Measurements from ENCODE around the gene IP6K3.

IP6K3 gene, protein sequence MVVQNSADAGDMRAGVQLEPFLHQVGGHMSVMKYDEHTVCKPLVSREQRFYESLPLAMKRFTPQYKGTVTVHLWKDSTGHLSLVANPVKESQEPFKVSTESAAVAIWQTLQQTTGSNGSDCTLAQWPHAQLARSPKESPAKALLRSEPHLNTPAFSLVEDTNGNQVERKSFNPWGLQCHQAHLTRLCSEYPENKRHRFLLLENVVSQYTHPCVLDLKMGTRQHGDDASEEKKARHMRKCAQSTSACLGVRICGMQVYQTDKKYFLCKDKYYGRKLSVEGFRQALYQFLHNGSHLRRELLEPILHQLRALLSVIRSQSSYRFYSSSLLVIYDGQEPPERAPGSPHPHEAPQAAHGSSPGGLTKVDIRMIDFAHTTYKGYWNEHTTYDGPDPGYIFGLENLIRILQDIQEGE

GRCh38 chr6:33746651-33747100 is at the start of gene IP6K3:
IP6K3 (minus strand) TSS chr6:33746905; CDS start chr6:33735476, 11,429 bp downstream.
- DNase-seq (ENCODE audit: low spot score) = no peak

GRCh38 chr6:33794910-33795623 is 48.4 kb upstream of the IP6K3 start:
- peak; percentile 28 for DNase-seq (ENCODE audit: low spot score)

DNA sequence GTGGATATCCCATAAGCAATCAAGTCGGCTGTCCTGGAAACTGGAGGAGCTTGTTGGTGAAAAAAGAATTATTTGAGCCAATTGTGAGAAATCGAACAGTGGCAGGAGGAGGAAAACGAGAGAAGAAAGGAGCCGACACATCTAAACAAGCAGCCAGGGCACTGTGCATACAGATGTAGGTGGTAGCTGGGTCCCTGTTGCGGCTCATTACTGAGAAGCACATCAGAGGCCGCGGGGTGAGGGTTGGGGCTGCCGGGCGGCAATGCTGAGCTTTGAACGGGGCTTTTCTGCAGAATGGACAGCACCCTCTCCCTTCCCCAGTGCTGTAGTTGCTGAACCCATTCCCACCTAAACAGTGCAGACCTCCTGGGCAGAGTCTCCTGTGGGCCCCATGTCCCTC is 46.3 kb upstream of the IP6K3 start:
- DNase-seq (ENCODE audit: low spot score) = no peak

- no peak for DNase-seq (ENCODE audit: low spot score)
Observed at GRCh38 chr6:33791620-33792019, 44.9 kb upstream of the IP6K3 start.

- DNase-seq (ENCODE audit: low spot score) = no peak
Observed at GRCh38 chr6:33790910-33791309, 44.2 kb upstream of the IP6K3 start.

- DNase-seq (ENCODE audit: low spot score) = no peak
Observed at GRCh38 chr6:33790379-33790778, 43.7 kb upstream of the IP6K3 start.

DNA sequence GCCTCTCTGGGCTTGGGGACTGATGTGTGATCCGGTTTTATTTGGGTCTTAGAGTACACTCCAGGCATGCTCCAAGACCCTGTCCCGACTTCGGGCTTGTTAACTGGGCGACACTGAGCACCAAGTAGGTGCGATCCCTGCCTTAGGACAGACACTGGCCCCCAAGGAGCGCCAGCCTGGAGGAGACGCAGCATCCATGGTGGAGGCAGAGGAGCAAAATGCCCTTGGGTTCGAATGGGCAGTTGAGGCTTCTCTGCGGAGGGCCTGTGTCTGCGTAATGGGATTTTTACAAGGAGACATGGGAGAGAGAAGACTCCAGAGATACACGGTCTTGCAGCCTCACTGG is 42.8 kb upstream of the IP6K3 start:
- no peak for DNase-seq (ENCODE audit: low spot score)

GRCh38 chr6:33788694-33789549 is 42.2 kb upstream of the IP6K3 start, which contains the start of gene LEMD2:
LEMD2 (minus strand) TSS chr6:33789130; CDS start chr6:33789116, 14 bp downstream.
- DNase-seq (ENCODE audit: low spot score) = peak; percentile 94

GRCh38 chr6:33787954-33788693 is 41.4 kb upstream of the IP6K3 start:
- peak; percentile 75 for DNase-seq (ENCODE audit: low spot score)

- DNase-seq (ENCODE audit: low spot score) = no peak
Observed at GRCh38 chr6:33787346-33787953, 40.7 kb upstream of the IP6K3 start.

DNA sequence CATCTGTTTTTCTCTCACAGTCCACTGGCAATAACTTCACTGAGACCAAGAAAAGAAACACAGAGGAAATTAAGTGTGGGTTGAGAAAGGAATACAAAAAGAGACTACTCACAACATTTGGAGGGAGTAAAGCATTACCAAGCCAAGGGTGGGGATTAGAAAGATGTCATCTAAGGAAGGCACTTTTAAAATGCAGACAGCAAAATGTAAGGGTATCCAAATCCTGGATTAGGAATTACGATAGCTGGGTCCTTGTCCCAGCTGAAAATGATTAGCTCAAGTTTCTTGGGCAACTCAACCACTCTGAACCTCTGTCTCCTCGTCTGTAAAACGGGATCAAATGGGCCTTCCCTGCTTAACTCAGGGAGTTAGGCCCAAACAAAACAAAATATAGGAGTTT is 40.0 kb upstream of the IP6K3 start:
- DNase-seq (ENCODE audit: low spot score) = no peak

DNA sequence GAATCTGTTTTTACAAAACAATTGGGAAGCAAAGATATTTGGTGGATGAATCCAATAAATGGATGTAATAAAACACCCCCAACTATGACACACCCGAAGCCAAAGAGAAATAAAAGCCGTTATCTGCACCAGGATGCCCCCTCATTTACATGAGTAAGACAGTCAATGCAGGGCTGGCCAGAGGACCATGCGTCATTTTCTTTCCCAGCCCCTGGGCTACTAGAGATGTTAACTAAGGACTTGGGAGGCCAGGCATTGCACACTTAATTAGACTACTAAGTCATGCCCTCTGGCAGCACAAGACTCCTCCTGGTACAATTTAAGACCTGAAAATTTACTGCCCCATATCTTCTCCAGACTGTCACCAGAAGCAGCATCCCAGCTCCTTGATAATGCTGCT is 39.1 kb upstream of the IP6K3 start:
- no peak for DNase-seq (ENCODE audit: low spot score)

GRCh38 chr6:33784787-33785186 is 38.1 kb upstream of the IP6K3 start:
- no peak for DNase-seq (ENCODE audit: low spot score)

DNA sequence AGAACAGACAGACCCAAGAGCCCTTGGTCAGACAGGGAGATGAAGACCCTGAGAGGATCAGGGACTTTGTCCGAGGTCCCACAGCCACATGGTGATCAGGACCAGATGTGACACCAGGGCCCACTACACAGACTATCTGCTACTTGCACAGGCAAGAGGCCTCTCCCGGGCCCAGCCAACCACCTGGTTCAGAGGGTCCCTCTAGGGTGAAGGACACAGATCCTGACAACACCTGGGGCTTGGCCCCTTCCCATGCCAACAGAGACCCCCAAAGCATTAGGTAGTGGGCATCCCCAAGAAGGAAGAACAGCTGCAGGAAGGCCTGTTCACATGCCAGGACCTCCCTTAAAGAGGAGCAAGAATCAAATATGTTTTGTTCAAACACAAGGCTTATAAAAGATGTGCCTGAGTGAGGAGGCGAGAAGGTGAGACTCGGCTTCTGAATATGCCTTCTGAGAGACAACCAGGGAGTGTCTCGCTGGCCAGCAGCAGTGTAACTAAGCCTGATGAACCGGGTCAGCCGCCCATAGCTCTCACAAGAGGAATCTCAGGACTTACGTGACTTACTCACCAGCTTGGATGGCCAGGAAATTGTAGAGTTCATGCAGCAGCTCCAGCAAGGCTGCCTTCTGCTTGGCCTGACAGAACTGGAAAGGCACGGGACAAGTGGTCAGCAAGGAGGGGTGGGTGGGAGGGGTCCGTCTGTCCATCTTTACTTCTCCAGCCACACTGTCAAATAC is 37.2 kb upstream of the IP6K3 start:
- DNase-seq (ENCODE audit: low spot score) = no peak

DNA sequence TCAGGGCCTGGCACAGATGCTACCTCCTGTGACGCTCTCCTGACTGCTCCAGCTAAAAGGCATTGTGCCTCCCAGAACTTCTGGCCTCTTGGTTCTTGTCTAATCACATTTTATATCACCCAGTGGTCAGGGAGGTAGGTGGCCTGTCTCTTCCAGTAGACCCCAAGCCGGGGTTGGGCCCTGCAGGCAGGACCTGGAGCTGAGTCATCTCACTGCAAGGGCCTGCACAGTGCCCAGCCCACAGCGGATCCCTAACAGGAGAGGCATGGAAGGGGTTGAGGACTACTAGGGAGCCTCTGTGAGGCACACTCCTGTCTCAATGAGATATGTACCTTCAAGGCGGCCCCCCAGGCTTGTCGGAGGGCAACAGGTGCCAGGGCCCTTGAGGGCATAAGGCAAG is 35.9 kb upstream of the IP6K3 start:
- no peak for DNase-seq (ENCODE audit: low spot score)

DNA sequence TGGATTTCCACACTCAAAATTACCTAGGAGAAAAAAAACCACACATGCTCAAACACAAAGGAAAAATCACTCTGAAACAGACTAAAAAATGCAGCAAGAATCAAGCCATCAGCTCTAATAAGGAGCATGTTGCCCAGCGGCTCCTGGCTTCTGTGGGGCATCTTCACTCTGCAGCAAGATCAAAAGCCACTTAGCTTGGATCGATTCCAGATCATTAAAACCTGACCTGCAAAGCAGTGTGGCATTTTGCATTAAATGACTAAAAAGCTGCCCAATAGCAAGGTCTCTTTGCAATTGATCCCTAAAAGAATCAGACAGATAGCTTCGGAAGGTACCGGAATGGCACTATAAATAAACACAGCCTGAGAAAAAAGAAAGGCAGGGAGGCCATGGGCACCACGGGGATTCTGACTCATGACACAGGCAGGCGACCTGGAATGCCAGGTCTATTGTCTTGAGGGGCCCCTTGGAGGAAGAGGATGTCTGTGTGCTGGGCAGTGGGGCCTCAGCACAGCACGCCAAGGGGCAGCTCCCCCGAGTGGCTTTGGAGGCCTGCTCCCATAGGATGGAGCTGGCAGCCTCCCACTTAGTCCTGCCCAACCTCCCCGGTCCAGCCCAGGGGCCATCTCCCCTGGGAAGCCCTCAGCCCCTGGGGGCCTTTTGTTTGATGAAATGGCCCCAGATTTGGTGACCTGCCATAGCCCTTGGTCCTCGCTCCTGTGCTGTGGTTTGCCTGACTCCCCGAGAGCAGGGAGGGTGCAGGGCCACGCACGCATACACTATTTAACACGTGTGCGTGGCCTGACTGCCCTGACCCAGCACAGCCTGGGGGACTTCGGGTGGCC is 34.6 kb upstream of the IP6K3 start:
- peak; percentile 86 for DNase-seq (ENCODE audit: low spot score)

DNA sequence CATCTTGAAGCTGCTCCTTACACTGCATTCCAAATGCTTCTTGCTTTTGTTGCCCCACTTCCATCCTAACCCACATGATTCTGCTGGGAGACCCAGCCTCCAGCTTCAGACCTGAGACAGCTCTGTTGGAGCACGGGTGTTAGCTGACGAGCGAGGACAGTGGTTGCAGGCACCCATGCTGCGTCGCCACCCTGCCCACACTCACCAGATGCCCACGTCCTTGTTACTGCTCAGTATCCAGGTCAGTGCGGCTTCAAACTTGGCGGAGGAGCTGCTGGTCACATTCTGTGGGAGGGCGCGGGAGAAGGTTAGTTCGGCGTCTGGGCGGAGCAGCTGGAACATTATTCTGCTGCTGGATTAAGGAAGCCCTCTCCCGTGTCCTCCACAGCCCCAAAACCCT is 33.2 kb upstream of the IP6K3 start:
- no peak for DNase-seq (ENCODE audit: low spot score)

- DNase-seq (ENCODE audit: low spot score) = no peak
Observed at GRCh38 chr6:33779290-33779689, 32.6 kb upstream of the IP6K3 start.

DNA sequence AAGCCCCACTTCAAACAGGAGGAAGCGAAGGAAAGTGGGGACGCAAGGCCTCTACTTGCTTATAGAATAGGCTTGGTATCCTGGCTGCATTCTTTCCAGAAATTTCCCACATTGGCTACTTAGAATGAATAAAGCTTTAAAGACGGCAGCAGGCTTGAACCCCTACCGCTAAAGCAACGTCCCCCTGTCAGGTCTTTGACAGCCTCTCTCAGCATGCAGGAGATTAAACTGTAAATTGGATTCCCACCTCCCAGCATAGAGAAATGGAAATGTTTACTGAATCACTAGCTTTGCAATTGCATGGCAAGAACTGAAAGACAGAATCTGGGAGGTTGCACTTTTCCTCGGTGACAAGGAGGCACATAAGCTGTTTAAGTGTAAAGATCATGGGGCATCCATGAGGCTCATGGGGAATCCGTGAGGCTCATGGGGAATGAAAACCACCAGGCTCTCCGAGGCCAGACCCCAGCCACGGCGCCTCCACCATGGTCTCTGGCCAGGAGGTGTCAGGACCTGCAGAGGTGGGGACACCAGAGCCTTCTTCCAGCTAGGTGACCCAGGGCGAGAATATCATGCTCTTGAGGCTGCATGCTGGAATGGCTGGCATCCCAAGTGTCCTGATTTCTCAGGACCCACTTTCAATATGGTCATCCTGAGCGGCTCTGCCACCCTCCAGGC is 31.9 kb upstream of the IP6K3 start:
- DNase-seq (ENCODE audit: low spot score) = no peak
